ENCODE measurements around the gene ANKRD26. TPM values are rescaled to one million over a fixed set of nuclear protein-coding genes. Genes with fewer than 3 reads are reported as not detected.

ANKRD26 gene
- total RNA-seq, 4 donors from 2014 or later = 2.4 to 4.7 (median 3.5) TPM

GRCh38 chr10:27041196-27041595 is 59.1 kb downstream of the ANKRD26 start:
- intact Hi-C loops (cut with DNase I; ENCODE audit: low total_unique reads) = no loop called here
- H3K4me3 ChIP-seq (ENCODE audit: low read depth, poor library complexity, severe bottlenecking) = no peak overlapping the region
- no peak for DNase-seq (ENCODE audit: low spot score in 2 of 2)
- TF ChIP-seq CTCF (IDR thresholded peaks at IDR 0.05) (no peak), POLR2A (IDR thresholded peaks at IDR 0.05) (no peak)
- 85 to 94% methylated on average over 2 of the region's 2 CpGs for WGBS, 2 donors

- DNase-seq (ENCODE audit: low spot score in 2 of 2) = no peak
- WGBS, 2 donors = 95 to 99% methylated on average over 5 of the region's 5 CpGs
- intact Hi-C loops (cut with DNase I; ENCODE audit: low total_unique reads) = no loop called here
- H3K4me3 ChIP-seq (ENCODE audit: low read depth, poor library complexity, severe bottlenecking) = no peak overlapping the region
- TF ChIP-seq POLR2A (IDR thresholded peaks at IDR 0.05) (no peak), CTCF (IDR thresholded peaks at IDR 0.05) (no peak)
These were observed 62.1 kb downstream of the ANKRD26 start for GRCh38 chr10:27038168-27038567.

- TF ChIP-seq CTCF (IDR thresholded peaks at IDR 0.05) (no peak), POLR2A (IDR thresholded peaks at IDR 0.05) (no peak)
- 90 to 92% methylated on average over 5 of the region's 5 CpGs for WGBS, 2 donors
- intact Hi-C loops (cut with DNase I; ENCODE audit: low total_unique reads) = no loop called here
These were observed 65.1 kb downstream of the ANKRD26 start for GRCh38 chr10:27035163-27035562.

GRCh38 chr10:27030060-27030459 is 70.2 kb downstream of the ANKRD26 start:
- TF ChIP-seq POLR2A (IDR thresholded peaks at IDR 0.05) (no peak), CTCF (IDR thresholded peaks at IDR 0.05) (no peak)
- intact Hi-C loops (cut with DNase I; ENCODE audit: low total_unique reads) = no loop called here
- WGBS, 2 donors = 88 to 92% methylated on average over 2 of the region's 2 CpGs

More at GRCh38 chr10:27035163-27035562, 65.1 kb downstream of the ANKRD26 start:
- DNase-seq (ENCODE audit: low spot score in 2 of 2) = no peak
- H3K4me3 ChIP-seq (ENCODE audit: low read depth, poor library complexity, severe bottlenecking) = no peak overlapping the region

GRCh38 chr10:27022048-27022447 is 78.2 kb downstream of the ANKRD26 start:
- DNase-seq (ENCODE audit: low spot score in 2 of 2) = no peak
- intact Hi-C loops (cut with DNase I; ENCODE audit: low total_unique reads) = no loop called here
- 83 to 84% methylated on average over 2 of the region's 2 CpGs for WGBS, 2 donors
- H3K4me3 ChIP-seq (ENCODE audit: low read depth, poor library complexity, severe bottlenecking) = no peak overlapping the region
- TF ChIP-seq POLR2A (IDR thresholded peaks at IDR 0.05) = no peak
- no peak for TF ChIP-seq CTCF (IDR thresholded peaks at IDR 0.05)

More at GRCh38 chr10:27030060-27030459, 70.2 kb downstream of the ANKRD26 start:
- DNase-seq (ENCODE audit: low spot score in 2 of 2) = no peak
- no peak overlapping the region for H3K4me3 ChIP-seq (ENCODE audit: low read depth, poor library complexity, severe bottlenecking)

- intact Hi-C loops (cut with DNase I; ENCODE audit: low total_unique reads) = no loop called here
- 72 to 83% methylated on average over 5 of the region's 5 CpGs for WGBS, 2 donors
- no peak for DNase-seq (ENCODE audit: low spot score in 2 of 2)
- TF ChIP-seq POLR2A (IDR thresholded peaks at IDR 0.05) (no peak), CTCF (IDR thresholded peaks at IDR 0.05) (no peak)
- no peak overlapping the region for H3K4me3 ChIP-seq (ENCODE audit: low read depth, poor library complexity, severe bottlenecking)
These were observed 80.1 kb downstream of the ANKRD26 start for GRCh38 chr10:27020243-27020642.

All from lower leg skin (tissue), 4 donors.